IMR-90 (cell line): Measurements from ENCODE around the gene AFF2. TPM values are rescaled to one million over a fixed set of nuclear protein-coding genes. Genes with fewer than 3 reads are reported as not detected.

ENCODE experiments used
- ATAC-seq: fragments of 200-7000 bp; cut with Tn5 transposase; 2 replicates; pipeline ENCODE4 v1.9.1; 2020; ENCODE audit warnings: low read depth, mild to moderate bottlenecking, moderate library complexity
- BruUV-seq: library from RNA; stranded (reverse); fragments of 400-500 nt; replicated peaks from 2 replicates; lab custom pipeline; 2021; lab: Mats Ljungman, UMichigan
- CTCF ChIA-PET: fragments of 300-600 bp; formaldehyde crosslinking; extraction: SDS; loops from one replicate; lab custom pipeline; 2021; ENCODE audit warnings: antibody characterized with exemption; lab: Yijun Ruan, JAX
- POLR2A ChIA-PET: fragments of 300-600 bp; sonication (Branson Sonifier 250); formaldehyde crosslinking; loops from one replicate; lab custom pipeline; 2022; ENCODE audit warnings: antibody characterized with exemption; ENCODE audit not compliant: unreplicated experiment; lab: Charles Lee
- DNase-seq: peaks from one replicate; pipeline ENCODE4 v3.0.0; 2013
- H2AFZ ChIP-seq: replicated peaks from 2 replicates; pipeline ENCODE3; 2013; ENCODE audit warnings: low read length, mild to moderate bottlenecking; ENCODE audit not compliant: poor library complexity
- H2AK5ac ChIP-seq: 2 replicates; pipeline ENCODE4 v1.6.1; 2013; ENCODE audit warnings: low read depth, low read length, inconsistent platforms
- H2AK9ac ChIP-seq: replicated peaks from 2 replicates; pipeline ENCODE3; 2013; ENCODE audit warnings: mild to moderate bottlenecking, low read depth, low read length, moderate library complexity; ENCODE audit not compliant: poor library complexity
- H2BK120ac ChIP-seq: 2 replicates; pipeline ENCODE4 v1.6.1; 2013; ENCODE audit warnings: low read depth, low read length, inconsistent platforms
- H2BK15ac ChIP-seq: 3 replicates; pipeline ENCODE4 v1.6.1; 2013; ENCODE audit warnings: low read depth, low read length, inconsistent platforms
- H2BK20ac ChIP-seq: 2 replicates; pipeline ENCODE4 v1.6.1; 2013; ENCODE audit warnings: low read depth, mild to moderate bottlenecking, inconsistent platforms, low read length, moderate library complexity
- H2BK5ac ChIP-seq: 2 replicates; pipeline ENCODE4 v1.6.1; 2013; ENCODE audit warnings: mild to moderate bottlenecking, low read depth, low read length, inconsistent platforms; ENCODE audit not compliant: poor library complexity, severe bottlenecking
- H3K14ac ChIP-seq: replicated peaks from 2 replicates; pipeline ENCODE4 v1.6.1; 2013; ENCODE audit warnings: low read depth, low read length, inconsistent platforms
- H3K18ac ChIP-seq: 2 replicates; pipeline ENCODE4 v1.6.1; 2013; ENCODE audit warnings: low read depth, low read length, control low read depth
- H3K23ac ChIP-seq: 2 replicates; pipeline ENCODE4 v1.6.1; 2013; ENCODE audit warnings: low read depth, low read length, inconsistent platforms
- H3K27ac ChIP-seq: 2 replicates; pipeline ENCODE4 v1.5.1; 2013; ENCODE audit warnings: mild to moderate bottlenecking, control low read depth, low read length; ENCODE audit not compliant: insufficient read depth
- H3K27me3 ChIP-seq: 2 replicates; pipeline ENCODE4 v1.6.1; 2013; ENCODE audit warnings: low read length; ENCODE audit not compliant: control insufficient read depth, insufficient read depth
- H3K36me3 ChIP-seq: 2 replicates; pipeline ENCODE4 v1.6.1; 2013; ENCODE audit warnings: low read length, mixed read lengths; ENCODE audit not compliant: control insufficient read depth, insufficient read depth
- H3K4ac ChIP-seq: 2 replicates; pipeline ENCODE4 v1.6.1; 2013; ENCODE audit warnings: low read depth, low read length, inconsistent platforms
- H3K4me1 ChIP-seq: 2 replicates; pipeline ENCODE4 v1.6.1; 2013; ENCODE audit warnings: low read length, mixed read lengths; ENCODE audit not compliant: control insufficient read depth, insufficient read depth
- H3K4me2 ChIP-seq: 2 replicates; pipeline ENCODE4 v1.6.1; 2013; ENCODE audit warnings: low read depth, mild to moderate bottlenecking, control low read depth, low read length, moderate library complexity
- H3K4me3 ChIP-seq: 2 replicates; pipeline ENCODE4 v1.5.1; 2013; ENCODE audit warnings: low read depth, mild to moderate bottlenecking, control low read depth, low read length, moderate library complexity; ENCODE audit not compliant: insufficient read depth
- H3K56ac ChIP-seq: 2 replicates; pipeline ENCODE4 v1.6.1; 2013; ENCODE audit warnings: low read length, inconsistent platforms; ENCODE audit not compliant: insufficient read depth; ENCODE audit errors: extremely low read depth
- H3K79me1 ChIP-seq, 2 experiments: 2 replicates each; pipeline ENCODE4 v1.6.1; 2013; ENCODE audit warnings: low read length in 2 of 2, inconsistent platforms in 1 of 2, low read depth in 1 of 2
- H3K9ac ChIP-seq: 2 replicates; pipeline ENCODE4 v1.6.1; 2013; ENCODE audit warnings: low read depth, low read length, control low read depth
- H3K9me1 ChIP-seq: 2 replicates; pipeline ENCODE4 v1.6.1; 2013; ENCODE audit warnings: low read length, inconsistent platforms; ENCODE audit not compliant: insufficient read depth
- H3K9me3 ChIP-seq: 2 replicates; pipeline ENCODE4 v1.6.1; 2013; ENCODE audit warnings: low read length; ENCODE audit not compliant: control insufficient read depth, insufficient read depth
- H4K20me1 ChIP-seq: 2 replicates; pipeline ENCODE4 v1.6.1; 2013; ENCODE audit warnings: low read length, inconsistent platforms; ENCODE audit not compliant: insufficient read depth
- H4K5ac ChIP-seq: 2 replicates; pipeline ENCODE4 v1.6.1; 2013; ENCODE audit warnings: mild to moderate bottlenecking, low read depth, low read length, control low read depth
- H4K8ac ChIP-seq, 2 experiments: 2 replicates each; pipeline ENCODE4 v1.6.1; 2013; ENCODE audit warnings: low read depth in 2 of 2, low read length in 2 of 2, control low read depth in 1 of 2, inconsistent platforms in 1 of 2
- H4K91ac ChIP-seq: 2 replicates; pipeline ENCODE4 v1.6.1; 2013; ENCODE audit warnings: low read depth, low read length, inconsistent platforms; ENCODE audit not compliant: insufficient read depth
- CHD1 ChIP-seq: IDR thresholded peaks from 2 replicates; pipeline ENCODE4 v1.6.1; 2012; ENCODE audit warnings: low read depth, low read length, improper control_type of control experiment
- FOS ChIP-seq: fragments of 150-350 bp; IDR thresholded peaks from 2 replicates; pipeline ENCODE4 v1.6.1; 2016; ENCODE audit warnings: low read depth, low read length
- POLR2A ChIP-seq: IDR thresholded peaks from 2 replicates; pipeline ENCODE4 v1.6.1; 2012; ENCODE audit warnings: mild to moderate bottlenecking, low read depth, low read length
- RFX5 ChIP-seq: IDR thresholded peaks from 2 replicates; pipeline ENCODE4 v1.8.0; 2012; ENCODE audit warnings: low read depth, mild to moderate bottlenecking, low read length, moderate library complexity
- SMC3 ChIP-seq: fragments of 150-350 bp; IDR thresholded peaks from 2 replicates; pipeline ENCODE4 v1.6.1; 2016; ENCODE audit warnings: low read depth, mild to moderate bottlenecking, antibody characterized with exemption, low read length, moderate library complexity
- WGBS, 2 experiments: methylation state at CpG; one replicate each; pipeline versions ENCODE4 v1.1.5 to v1.1.7; 2013; ENCODE audit warnings: missing lambda C conversion rate in 2 of 2; ENCODE audit not compliant: insufficient read length in 1 of 2; ENCODE audit errors: extremely low coverage in 2 of 2; 5-methylcytosine and 5-hydroxymethylcytosine counted together
- dilution Hi-C: fragments of 300-500 bp; cut with HindIII; formaldehyde crosslinking; loops from one replicate; pipeline ENCODE4 v1.14.3; 2018; ENCODE audit warnings: low sequenced_read_pairs; ENCODE audit not compliant: unreplicated experiment
- in situ Hi-C: fragments of 300-500 bp; cut with MboI; formaldehyde crosslinking; loops from 3 replicates; pipeline ENCODE4 v1.14.3; 2019; ENCODE audit warnings: low sequenced_read_pairs, inconsistent platforms, mixed read lengths
- intact Hi-C: fragments of 100-400 bp; cut with micrococcal nuclease; formaldehyde crosslinking; loops from 2 replicates; pipeline ENCODE4 v1.10.0; 2022
- polyA plus RNA-seq, 3 experiments: library from polyadenylated mRNA; depleted of rRNA; stranded (reverse); fragments of >200 nt; gene quantifications; 2 replicates each; pipeline ENCODE4 v1.2.3, GENCODE V29; 2012; ENCODE audit warnings: low replicate concordance in 1 of 3
- total RNA-seq: library from RNA; depleted of rRNA; stranded (reverse); fragments of >200 nt; gene quantifications from 2 replicates; pipeline ENCODE4 v1.2.3, GENCODE V29; 2012

Gene AFF2
- total and polyA plus RNA-seq, 2 of the 4 experiments (the other 2 are of a cell fraction) = 0.15 to 0.72 TPM

- H3K9me3 ChIP-seq = no peaks in the 10 kb centered on the region
- no TSS peak for BruUV-seq
- H3K4ac ChIP-seq = no peak overlapping the region
- H3K18ac ChIP-seq = no peak overlapping the region
- no peak overlapping the region for H2BK120ac ChIP-seq
- intact Hi-C loops (no loop called here), dilution Hi-C loops (no loop called here), in situ Hi-C loops (no loop called here)
- H2BK20ac ChIP-seq = no peak overlapping the region
- no peak overlapping the region for H3K56ac ChIP-seq
- TF ChIP-seq CHD1 (no peak), SMC3 (no peak), POLR2A (no peak), RFX5 (no peak), FOS (no peak)
- no peak overlapping the region for H4K91ac ChIP-seq
- H3K4me1 ChIP-seq = no peaks in the 10 kb centered on the region
- no peak for DNase-seq
- H3K23ac ChIP-seq = no peak overlapping the region
- H3K79me1 ChIP-seq = no peaks in the 10 kb centered on the region
- H3K36me3 ChIP-seq = no peaks in the 10 kb centered on the region
- POLR2A ChIA-PET = no interaction called here
- CTCF ChIA-PET = no interaction called here
- no peak overlapping the region for H2BK15ac ChIP-seq
- H2AFZ ChIP-seq = no peak overlapping the region
- H3K9ac ChIP-seq = no peak overlapping the region
- no peak overlapping the region for H2AK5ac ChIP-seq
- H2AK9ac ChIP-seq = no peak overlapping the region
- no peaks in the 10 kb centered on the region for H3K9me1 ChIP-seq
- H2BK5ac ChIP-seq = no peak overlapping the region
- no peak overlapping the region for H3K4me3 ChIP-seq
- H4K20me1 ChIP-seq = no peaks in the 10 kb centered on the region
- H3K27me3 ChIP-seq = no peaks in the 10 kb centered on the region
- no peak overlapping the region for H3K4me2 ChIP-seq
- WGBS, 2 experiments = no CpG with 5 or more reads among the region's 1 CpG
- no peak overlapping the region for H4K5ac ChIP-seq
- H4K8ac ChIP-seq = no peak overlapping the region
- no peak for ATAC-seq
- H3K14ac ChIP-seq = no peak overlapping the region
- no peak overlapping the region for H3K27ac ChIP-seq
Measured at GRCh38 chrX:148958901-148959300, 458.5 kb downstream of the AFF2 start.
